Activated CD4-positive, alpha-beta T cell treated with anti-CD3 and anti-CD28 coated beads, Interleukin-2, Interleukin-4, amounts not matched to agents 100 ng/mL and 50 ng/mL, durations not matched to agents 16 hours and 8 hours (primary cell): ENCODE results near the gene ATG4B.
A peak's percentile ranks its signal among the peaks of the same experiment; 100 is the strongest.
"Not testable (repeated sequence)": the region's sequence is repeated elsewhere in the genome, so short reads cannot be mapped to it uniquely, and the experiment has no call there.

ENCODE experiments used
- DNase-seq: peaks from one replicate; pipeline ENCODE4 v3.0.0-alpha.2; 2020; ENCODE audit warnings: low spot score

Gene ATG4B

GRCh38 chr2:241637018-241637794 lies at the start of gene ATG4B, which contains the start of gene THAP4:
ATG4B (plus strand) TSS chr2:241637693; CDS start chr2:241637715, 22 bp downstream.
THAP4 (minus strand) TSS chr2:241637158; CDS start chr2:241637017, 141 bp downstream.
- peak; percentile 80 for DNase-seq

GRCh38 chr2:241589863-241590262 lies 47.6 kb upstream of the ATG4B start:
- not testable (repeated sequence) for DNase-seq

- not testable (repeated sequence) for DNase-seq
These were observed 46.7 kb upstream of the ATG4B start for GRCh38 chr2:241590496-241591455.

GRCh38 chr2:241592126-241592845 lies 45.2 kb upstream of the ATG4B start:
- no peak for DNase-seq

- no peak for DNase-seq
These were observed 44.2 kb upstream of the ATG4B start for GRCh38 chr2:241593271-241593670.

- DNase-seq: no peak
These were observed 41.8 kb upstream of the ATG4B start for GRCh38 chr2:241595600-241596140.

- DNase-seq: no peak
These were observed 39.9 kb upstream of the ATG4B start for GRCh38 chr2:241597561-241597960.

- DNase-seq: no peak
These were observed 39.4 kb upstream of the ATG4B start for GRCh38 chr2:241598061-241598460.

GRCh38 chr2:241598487-241598886 lies 39.0 kb upstream of the ATG4B start:
- DNase-seq: no peak

- no peak for DNase-seq
These were observed 37.9 kb upstream of the ATG4B start for GRCh38 chr2:241599615-241600014.

GRCh38 chr2:241601841-241602240 lies 35.7 kb upstream of the ATG4B start:
- DNase-seq: no peak

GRCh38 chr2:241602720-241603119 lies 34.8 kb upstream of the ATG4B start:
- DNase-seq: no peak

GRCh38 chr2:241603686-241604085 lies 33.8 kb upstream of the ATG4B start:
- DNase-seq: no peak

- DNase-seq: no peak
These were observed 31.3 kb upstream of the ATG4B start for GRCh38 chr2:241606186-241606585.

GRCh38 chr2:241607162-241607885 lies 30.2 kb upstream of the ATG4B start:
- DNase-seq: no peak

GRCh38 chr2:241608881-241609280 lies 28.6 kb upstream of the ATG4B start:
- no peak for DNase-seq

- peak; percentile 91 for DNase-seq
These were observed 27.4 kb upstream of the ATG4B start for GRCh38 chr2:241609859-241610793.

GRCh38 chr2:241611062-241611461 lies 26.4 kb upstream of the ATG4B start:
- DNase-seq: no peak

GRCh38 chr2:241612156-241613016 lies 25.1 kb upstream of the ATG4B start:
- DNase-seq: no peak
